Lower leg skin (tissue), 4 donors: ENCODE results near the gene CREB3L4. TPM values are rescaled to one million over a fixed set of nuclear protein-coding genes. Genes with fewer than 3 reads are reported as not detected.
A peak's percentile ranks its signal among the peaks of the same experiment; 100 is the strongest.

Source experiments
- DNase-seq, 2 donors: peaks; one replicate each; pipeline ENCODE4 v3.0.0-alpha.2; 2019; ENCODE audit warnings: low spot score in 2 of 2
- H3K4me3 ChIP-seq: fragments of 200-600 bp; sonication (generic); 2 replicates; pipeline ENCODE4 v1.5.1; 2017; ENCODE audit warnings: mild to moderate bottlenecking, low read depth; ENCODE audit not compliant: poor library complexity, severe bottlenecking
- POLR2A ChIP-seq, 2 donors: fragments of 450-650 bp; IDR thresholded peaks; one replicate each; pipeline ENCODE4 v1.6.1; 2016 to 2017; ENCODE audit warnings: antibody characterized with exemption in 2 of 2, mild to moderate bottlenecking in 1 of 2, moderate library complexity in 1 of 2
- WGBS, 2 donors: methylation state at CpG; one replicate each; pipeline ENCODE4 v1.1.5; 2018; 5-methylcytosine and 5-hydroxymethylcytosine counted together
- intact Hi-C: fragments of 100-400 bp; cut with DNase I; formaldehyde crosslinking; loops from one replicate; pipeline ENCODE4 v1.15.0; 2023; ENCODE audit warnings: low total_unique reads
- total RNA-seq, 4 donors: library from RNA; depleted of rRNA; stranded (reverse); fragments of >200 nt; gene quantifications; one replicate each; pipeline ENCODE4 v1.1.0, GENCODE V29; 2016
- TF ChIP-seq, protein P1 (sequence below), 3 donors: fragments of 450-650 bp; IDR thresholded peaks; one replicate each; pipeline ENCODE4 v1.5.1; 2016; ENCODE audit warnings: antibody characterized with exemption in 3 of 3, mild to moderate bottlenecking in 3 of 3, moderate library complexity in 2 of 3

CREB3L4 gene, protein sequence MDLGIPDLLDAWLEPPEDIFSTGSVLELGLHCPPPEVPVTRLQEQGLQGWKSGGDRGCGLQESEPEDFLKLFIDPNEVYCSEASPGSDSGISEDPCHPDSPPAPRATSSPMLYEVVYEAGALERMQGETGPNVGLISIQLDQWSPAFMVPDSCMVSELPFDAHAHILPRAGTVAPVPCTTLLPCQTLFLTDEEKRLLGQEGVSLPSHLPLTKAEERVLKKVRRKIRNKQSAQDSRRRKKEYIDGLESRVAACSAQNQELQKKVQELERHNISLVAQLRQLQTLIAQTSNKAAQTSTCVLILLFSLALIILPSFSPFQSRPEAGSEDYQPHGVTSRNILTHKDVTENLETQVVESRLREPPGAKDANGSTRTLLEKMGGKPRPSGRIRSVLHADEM
- total RNA-seq: 10 to 100 TPM; 18.7 to 25.5 (median 22.9) TPM

DNA sequence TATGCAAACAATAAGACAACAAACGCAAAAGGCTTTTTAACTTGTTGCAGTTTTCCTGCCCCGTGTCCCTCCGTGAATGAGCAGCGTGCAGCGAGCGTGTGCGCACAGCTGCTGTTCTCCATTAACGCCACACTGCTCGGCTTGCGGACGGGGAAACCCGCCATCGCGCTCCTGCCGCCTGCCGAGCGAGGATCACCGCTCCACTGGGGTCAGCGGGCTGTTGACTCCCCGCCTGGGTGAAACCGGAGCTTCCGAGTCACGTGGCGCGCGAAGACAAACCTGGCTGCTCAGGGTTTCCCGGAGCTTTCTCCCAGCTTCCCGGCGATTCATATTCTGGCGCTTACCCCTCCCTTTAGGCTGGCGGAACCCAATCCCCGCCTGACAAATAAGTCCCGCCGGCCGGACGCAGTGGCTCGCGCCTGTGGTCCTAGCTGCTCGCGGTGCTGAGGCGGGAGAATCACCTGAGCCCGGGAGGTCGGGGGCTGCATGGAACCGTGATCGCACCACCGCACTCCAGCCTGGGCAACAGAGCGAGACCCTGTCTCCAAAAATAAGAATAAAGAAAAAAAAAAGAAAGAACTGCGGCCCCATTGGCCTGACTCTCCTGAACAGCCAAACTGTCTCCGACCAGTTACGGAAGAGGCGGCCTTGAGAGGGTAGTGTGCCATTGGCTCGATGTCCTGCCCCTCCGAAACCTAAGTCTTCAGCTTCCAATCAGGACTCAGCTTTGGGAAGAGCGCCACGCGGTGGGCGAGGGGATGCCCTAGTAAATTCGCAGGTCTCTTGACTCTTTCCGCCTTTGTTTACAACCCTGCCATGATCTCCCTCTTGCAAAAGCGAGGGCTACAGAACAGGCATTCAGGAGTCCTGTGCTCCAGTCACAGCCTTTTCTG, at the start of gene CREB3L4:
TSS of gene CREB3L4 (plus strand) at position 796 of the 893 bp plus-strand sequence. CDS start 624 bp downstream, outside the sequence.
- intact Hi-C loops: no loop called here
- TF ChIP-seq, protein P1, sequence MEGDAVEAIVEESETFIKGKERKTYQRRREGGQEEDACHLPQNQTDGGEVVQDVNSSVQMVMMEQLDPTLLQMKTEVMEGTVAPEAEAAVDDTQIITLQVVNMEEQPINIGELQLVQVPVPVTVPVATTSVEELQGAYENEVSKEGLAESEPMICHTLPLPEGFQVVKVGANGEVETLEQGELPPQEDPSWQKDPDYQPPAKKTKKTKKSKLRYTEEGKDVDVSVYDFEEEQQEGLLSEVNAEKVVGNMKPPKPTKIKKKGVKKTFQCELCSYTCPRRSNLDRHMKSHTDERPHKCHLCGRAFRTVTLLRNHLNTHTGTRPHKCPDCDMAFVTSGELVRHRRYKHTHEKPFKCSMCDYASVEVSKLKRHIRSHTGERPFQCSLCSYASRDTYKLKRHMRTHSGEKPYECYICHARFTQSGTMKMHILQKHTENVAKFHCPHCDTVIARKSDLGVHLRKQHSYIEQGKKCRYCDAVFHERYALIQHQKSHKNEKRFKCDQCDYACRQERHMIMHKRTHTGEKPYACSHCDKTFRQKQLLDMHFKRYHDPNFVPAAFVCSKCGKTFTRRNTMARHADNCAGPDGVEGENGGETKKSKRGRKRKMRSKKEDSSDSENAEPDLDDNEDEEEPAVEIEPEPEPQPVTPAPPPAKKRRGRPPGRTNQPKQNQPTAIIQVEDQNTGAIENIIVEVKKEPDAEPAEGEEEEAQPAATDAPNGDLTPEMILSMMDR (IDR thresholded peaks at IDR 0.05): no peak
- no peak for TF ChIP-seq POLR2A (IDR thresholded peaks at IDR 0.05)
- peak; percentile 94 to 98 for DNase-seq
- 0% methylated on average over 56 to 59 of the region's 60 CpGs for WGBS, 2 donors
- H3K4me3 ChIP-seq: peak within 1 kb of the TSS; percentile 45

DNA sequence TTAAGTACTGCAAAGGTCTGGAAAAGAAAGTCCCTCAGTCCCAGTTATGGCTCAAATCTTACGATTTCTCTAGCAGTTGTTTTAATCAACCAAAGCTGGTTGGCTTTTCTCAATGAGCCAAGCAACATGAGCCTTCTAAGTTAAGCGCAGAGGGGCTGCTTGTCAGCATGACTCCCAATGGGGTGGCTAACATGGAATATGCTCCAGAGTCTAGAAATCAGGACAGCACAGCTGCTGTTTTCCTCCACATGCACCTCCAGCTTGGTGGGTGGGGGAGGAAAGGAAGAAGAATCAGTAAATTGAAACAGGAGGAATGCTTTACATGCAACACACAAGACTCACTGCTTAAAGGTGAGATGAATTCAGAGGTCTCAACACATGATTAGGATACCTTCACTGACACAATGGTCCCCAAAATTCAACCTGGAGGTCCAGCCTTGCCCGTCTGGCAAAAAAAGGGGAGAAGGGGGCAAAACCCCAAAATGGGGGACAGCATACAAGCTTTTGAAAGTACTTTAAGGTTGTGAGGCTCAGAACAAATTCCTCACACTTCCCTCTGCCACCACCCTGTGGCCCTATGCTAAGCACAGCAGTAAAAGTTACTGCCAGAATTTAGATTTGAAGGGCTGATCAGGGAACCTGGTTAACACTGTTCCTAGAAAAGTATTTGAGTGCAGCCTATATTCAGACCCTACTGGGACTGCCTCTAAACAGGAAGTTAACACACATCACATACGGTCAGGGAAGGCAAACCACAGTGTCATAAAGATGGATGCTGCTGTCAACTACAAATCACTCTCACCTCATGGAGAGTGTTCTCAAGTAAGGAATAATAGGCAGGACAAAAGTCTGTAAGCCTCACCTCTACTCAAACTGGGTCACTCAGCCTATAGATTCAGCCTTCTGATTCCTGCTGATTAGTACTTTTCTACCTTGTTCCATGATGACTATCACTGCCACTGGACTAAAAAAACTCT, 47.5 kb upstream of the CREB3L4 start:
- WGBS, 2 donors: 38 to 42% methylated on average over 4 of the region's 4 CpGs
- no peak overlapping the region for H3K4me3 ChIP-seq
- DNase-seq: no peak
- no peak for TF ChIP-seq POLR2A (IDR thresholded peaks at IDR 0.05)
- intact Hi-C loops: no loop called here

DNA sequence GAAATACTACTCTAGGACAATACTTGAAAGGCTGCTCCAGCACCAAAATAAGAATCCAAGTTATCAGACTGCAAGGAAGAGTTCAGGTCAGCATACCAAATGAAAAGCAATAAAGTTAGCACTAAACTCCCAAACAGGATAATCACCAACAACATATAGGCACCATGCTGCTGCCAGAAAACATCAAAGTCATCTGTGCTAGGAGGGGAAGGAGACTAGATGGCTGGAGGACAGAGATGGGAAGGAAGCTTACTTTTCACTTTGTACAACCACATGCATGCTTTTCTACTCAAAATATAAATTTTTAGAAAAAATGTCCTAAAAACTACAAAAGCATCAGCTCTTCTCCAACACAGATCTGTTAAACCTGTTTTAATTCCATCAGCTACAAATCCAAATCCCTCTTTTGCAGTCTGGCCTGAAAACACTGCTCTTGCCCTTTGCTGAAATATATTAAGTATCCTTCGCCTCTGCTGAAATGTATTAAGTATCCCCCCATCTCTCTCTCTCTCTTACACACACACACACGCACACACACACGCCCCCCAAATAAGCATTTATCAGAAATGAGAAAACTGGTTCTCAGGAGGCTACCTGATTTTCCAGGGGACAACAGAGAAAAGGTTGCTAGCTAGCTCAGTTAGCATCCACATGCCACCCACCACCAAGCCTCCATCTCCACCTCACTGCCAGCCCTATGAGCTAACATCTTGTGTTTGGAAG, 46.5 kb upstream of the CREB3L4 start:
- 21 to 35% methylated on average over 3 of the region's 3 CpGs for WGBS, 2 donors
- intact Hi-C loops: no loop called here

DNA sequence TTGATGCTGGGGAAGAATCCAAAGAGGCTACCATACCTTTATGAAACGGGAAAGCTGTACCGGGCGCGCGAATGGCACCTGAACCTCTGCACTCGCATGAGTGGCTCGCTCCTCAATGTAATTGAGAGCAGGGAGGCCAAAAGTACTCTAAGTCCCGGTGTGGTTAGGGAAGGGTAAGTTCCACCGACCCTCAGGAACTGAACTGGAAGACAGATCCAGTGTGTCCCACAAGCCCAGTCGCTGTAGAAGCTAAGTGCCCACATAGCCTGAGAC, 46.0 kb upstream of the CREB3L4 start:
- 4 to 9% methylated on average over 10 of the region's 10 CpGs for WGBS, 2 donors
- no peak for DNase-seq
- H3K4me3 ChIP-seq: peak overlapping the region; percentile 94
- TF ChIP-seq POLR2A (IDR thresholded peaks at IDR 0.05): no peak
- TF ChIP-seq, protein P1 (IDR thresholded peaks at IDR 0.05): no peak
- intact Hi-C loops: no loop called here

More for the DNA sequence above, 46.5 kb upstream of the CREB3L4 start:
- peak overlapping the region; percentile 94 for H3K4me3 ChIP-seq
- TF ChIP-seq, protein P1 (IDR thresholded peaks at IDR 0.05): no peak
- TF ChIP-seq POLR2A (IDR thresholded peaks at IDR 0.05): no peak
- no peak for DNase-seq

DNA sequence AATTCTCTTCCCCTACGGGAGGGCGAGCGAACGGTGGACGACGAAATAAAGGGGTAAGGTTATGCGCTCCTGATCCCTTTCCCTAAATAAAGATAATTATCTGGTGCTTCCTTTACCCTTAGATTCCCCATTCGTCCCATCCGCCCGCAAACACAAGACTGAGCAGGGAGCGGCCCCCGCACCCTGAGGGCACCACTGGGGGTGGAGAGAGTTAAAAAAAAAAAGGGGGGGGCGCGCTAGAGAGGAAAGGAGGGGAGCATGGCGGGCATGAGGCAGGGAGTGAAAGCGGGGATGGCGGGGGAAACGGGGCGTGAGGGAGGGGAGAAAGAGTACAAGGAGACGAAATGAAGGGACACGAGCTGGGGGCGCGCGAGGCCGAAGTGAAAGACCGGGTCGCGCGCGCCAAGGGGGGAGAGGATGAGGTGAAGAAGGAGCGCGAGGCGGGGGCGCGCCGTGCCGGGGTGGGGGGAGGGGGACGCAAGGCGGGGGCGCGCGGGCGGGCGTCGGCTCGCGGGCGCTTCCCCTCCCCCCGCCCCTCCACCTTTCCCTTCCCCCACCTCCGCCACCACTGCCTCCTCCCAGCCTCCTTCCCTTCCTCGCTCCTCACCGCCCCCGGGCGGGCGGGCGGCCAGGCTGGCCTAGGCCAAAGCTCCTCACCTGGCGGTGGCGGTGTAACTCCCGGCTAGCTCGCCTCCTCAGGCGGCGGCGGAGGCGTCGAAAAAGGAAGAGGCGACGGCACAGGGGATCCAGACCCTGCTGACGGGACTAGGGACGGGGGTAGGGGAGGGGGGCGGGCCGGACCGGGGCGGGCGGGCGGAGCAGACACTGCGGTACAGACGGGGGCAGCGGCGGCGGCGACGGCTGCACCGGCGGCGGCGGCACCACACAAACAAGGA, 45.4 kb upstream of the CREB3L4 start:
- WGBS, 2 donors: 1% methylated on average over 33 to 72 of the region's 86 CpGs
- intact Hi-C loops: no loop called here
- TF ChIP-seq, protein P1 (IDR thresholded peaks at IDR 0.05): no peak
- no peak for TF ChIP-seq POLR2A (IDR thresholded peaks at IDR 0.05)
- DNase-seq: peak in 1 of 2 donors; percentile 91
- H3K4me3 ChIP-seq: peak overlapping the region; percentile 94
